LNCaP clone FGC (cell line): ENCODE measurements around the gene ZNF575.

ENCODE experiments used
- DNase-seq: peaks from one replicate; pipeline ENCODE4 v3.0.0-alpha.2; 2011; ENCODE audit warnings: low read depth
- H3K4me3 ChIP-seq: 2 replicates; pipeline ENCODE4 v1.5.1; 2011; ENCODE audit warnings: mild to moderate bottlenecking, low read depth, low read length, control low read depth
- TF ChIP-seq, protein P1 (sequence below): IDR thresholded peaks from 2 replicates; pipeline ENCODE4 v1.5.1; 2012; ENCODE audit warnings: mild to moderate bottlenecking; ENCODE audit not compliant: control insufficient read depth, insufficient read depth; ENCODE audit errors: extremely low read depth

The ZNF575 gene

DNA sequence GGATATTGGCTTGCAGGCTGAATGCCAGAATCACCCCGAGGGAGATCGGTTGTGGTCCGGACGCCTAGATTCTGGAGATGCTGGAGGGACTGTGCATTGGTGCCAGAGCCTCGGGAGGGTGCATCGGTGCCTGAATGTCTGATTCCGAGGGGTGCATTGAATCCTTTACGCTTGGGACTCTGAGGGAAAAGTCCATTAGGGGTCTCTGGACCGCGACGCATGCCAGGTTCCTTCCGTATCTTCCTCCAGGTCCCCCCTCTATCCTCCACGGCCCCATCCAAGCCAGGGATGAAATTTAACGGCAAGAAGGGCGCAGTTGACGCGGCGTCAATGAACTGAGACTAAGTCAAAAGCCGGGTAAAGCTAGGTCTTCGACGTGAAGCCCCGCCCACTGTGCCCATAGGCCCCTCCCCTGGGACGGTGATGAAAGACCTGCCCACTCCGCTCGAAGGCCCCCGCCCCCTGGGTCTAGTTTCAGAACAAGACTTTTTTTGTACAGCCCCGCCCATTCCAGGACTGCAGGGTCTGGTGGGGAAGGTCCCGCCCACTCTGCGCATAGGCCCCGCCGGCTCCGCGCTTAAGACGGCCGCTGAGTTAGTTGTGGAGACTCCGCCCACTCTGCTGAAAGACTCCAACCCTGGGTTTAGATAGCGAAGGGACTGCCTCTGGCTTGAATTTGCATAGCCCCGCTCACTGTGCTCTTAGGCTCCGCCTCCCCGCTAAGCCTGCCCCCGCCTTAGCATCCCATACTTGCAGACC, 737 bp downstream of the ZNF575 start:
- TF ChIP-seq, protein P1, sequence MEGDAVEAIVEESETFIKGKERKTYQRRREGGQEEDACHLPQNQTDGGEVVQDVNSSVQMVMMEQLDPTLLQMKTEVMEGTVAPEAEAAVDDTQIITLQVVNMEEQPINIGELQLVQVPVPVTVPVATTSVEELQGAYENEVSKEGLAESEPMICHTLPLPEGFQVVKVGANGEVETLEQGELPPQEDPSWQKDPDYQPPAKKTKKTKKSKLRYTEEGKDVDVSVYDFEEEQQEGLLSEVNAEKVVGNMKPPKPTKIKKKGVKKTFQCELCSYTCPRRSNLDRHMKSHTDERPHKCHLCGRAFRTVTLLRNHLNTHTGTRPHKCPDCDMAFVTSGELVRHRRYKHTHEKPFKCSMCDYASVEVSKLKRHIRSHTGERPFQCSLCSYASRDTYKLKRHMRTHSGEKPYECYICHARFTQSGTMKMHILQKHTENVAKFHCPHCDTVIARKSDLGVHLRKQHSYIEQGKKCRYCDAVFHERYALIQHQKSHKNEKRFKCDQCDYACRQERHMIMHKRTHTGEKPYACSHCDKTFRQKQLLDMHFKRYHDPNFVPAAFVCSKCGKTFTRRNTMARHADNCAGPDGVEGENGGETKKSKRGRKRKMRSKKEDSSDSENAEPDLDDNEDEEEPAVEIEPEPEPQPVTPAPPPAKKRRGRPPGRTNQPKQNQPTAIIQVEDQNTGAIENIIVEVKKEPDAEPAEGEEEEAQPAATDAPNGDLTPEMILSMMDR = no peak
- peak overlapping the region; percentile 47 for H3K4me3 ChIP-seq
- DNase-seq = peak; percentile 82

DNA sequence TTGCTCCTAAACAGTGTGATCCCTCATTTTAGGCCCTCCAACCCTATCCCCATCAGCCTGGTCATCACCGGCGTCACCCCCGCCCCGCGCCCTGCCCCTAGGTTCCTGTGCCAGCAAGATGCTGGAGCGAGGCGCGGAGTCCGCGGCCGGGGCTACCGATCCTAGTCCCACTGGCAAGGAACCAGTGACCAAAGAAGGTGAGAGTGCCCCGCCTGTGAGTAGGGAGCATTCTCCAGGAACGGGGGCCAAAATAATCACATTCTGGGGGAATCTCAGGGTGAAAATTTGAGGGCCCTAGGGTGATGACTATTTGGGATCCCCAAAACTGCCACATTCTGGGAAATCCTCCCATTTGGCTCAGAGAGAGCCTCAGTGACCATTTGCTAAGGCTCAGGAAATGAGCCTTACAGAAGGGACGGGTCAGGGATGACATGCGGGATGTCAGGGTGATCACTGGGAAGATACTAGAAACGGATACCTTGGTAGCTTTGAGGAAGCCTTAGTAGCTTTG, 1.4 kb downstream of the ZNF575 start:
- H3K4me3 ChIP-seq = no peak overlapping the region
- TF ChIP-seq, protein P1 = no peak
- DNase-seq = no peak

DNA sequence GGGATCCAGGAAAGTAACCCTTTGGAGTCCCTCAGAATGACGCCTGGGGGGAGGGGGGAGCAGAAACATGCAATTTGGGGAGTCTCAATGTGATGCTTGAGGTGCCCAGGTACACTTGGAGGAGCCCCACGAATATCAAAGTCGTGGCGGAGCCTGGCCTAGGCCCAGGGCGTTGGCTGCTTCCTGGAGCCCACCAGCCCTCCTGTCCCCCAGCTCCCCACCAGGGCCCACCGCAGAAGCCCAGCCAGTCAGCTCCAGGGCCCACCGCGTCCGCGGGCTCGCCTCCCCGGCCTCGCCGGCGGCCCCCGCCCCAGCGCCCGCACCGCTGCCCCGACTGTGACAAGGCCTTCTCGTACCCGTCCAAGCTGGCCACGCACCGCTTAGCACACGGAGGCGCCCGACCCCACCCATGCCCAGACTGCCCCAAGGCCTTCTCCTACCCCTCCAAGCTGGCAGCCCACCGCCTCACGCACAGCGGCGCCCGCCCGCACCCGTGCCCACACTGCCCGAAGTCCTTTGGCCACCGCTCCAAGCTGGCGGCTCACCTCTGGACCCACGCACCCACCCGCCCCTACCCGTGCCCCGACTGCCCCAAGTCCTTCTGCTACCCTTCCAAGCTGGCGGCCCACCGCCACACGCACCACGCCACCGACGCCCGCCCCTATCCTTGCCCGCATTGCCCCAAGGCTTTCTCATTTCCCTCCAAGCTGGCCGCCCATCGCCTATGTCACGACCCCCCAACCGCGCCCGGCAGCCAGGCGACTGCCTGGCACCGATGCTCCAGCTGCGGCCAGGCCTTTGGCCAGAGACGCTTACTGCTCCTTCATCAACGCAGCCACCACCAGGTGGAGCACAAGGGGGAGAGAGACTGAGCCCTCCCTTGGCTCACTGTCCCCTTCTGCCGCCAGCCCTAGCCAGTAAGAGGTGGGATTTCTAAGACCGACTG, 2.1 kb downstream of the ZNF575 start:
- DNase-seq = no peak
- TF ChIP-seq, protein P1 = no peak
- H3K4me3 ChIP-seq = no peak overlapping the region

DNA sequence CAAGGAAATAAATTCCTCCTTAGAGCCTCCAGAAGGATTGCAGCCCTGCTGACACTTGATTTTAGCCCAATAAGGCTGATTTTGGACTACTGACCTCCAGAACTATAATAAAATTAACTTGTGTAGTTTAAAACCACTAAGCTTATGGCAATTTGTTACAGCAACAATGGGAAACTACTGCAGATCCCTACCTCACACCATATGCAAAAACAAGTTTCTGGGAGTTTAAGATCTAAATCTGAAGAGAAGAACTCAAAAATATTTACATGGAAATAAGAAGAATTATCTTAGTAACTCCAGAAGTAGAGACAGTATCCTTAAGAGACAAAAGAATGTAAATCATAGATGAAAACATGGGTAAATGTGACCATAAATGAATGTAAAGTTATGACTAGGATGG, 5.9 kb downstream of the ZNF575 start:
- DNase-seq = no peak
- TF ChIP-seq, protein P1 = no peak
- H3K4me3 ChIP-seq = no peak overlapping the region

DNA sequence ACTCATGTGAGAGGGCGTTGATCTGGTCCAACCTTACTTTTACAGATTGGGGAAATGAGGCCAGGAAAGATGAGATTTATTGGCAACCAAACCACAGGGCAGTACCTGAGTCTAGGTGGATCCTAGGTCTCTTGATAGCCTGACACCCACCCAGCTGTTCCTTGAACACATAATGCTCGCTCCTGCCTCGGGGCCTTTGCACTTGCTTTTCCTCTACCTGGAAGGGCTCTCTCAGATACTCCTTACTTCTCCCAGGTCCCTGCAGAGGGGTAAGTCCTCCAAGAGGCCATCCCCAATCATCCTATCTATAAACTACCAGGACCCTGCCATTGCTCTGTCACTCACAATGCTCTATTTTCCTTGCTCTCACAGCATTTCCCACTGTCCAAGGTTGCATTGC, 7.4 kb downstream of the ZNF575 start:
- TF ChIP-seq, protein P1 = no peak
- no peak for DNase-seq
- H3K4me3 ChIP-seq = no peak overlapping the region

DNA sequence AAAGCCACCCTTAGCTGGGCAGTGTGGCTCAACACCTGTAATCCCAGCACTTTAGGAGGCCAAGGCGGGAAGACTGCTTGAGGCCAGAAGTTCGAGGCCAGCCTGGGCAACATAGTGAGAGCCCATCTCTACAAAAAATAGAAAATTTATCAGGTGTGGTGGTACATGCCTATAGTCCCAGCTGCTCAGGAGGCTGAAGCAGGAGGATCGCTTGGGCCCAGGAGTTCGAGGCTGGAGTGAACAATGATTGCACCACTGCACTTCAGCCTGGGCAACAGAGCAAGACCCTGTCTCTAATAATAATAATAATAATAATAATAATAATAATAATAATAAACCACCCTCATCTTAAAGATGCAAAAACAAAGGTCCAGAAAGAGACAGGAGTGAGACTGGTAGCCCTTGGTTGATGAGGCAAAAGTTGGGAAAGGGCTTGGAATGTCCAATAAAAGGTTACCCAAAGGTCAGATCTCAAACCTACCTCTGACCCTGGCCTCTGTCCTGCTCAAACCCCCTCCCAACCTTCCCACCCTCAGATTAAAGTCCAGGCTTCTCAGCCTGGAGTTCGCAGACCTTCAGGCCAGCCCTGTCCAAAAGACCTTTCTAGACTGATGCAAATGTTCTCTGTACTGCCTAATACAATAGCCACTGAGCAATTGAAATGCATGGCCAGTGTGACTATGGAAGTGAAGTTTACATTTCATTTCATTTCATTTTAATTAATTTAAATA, 9.1 kb downstream of the ZNF575 start:
- no peak for DNase-seq
- H3K4me3 ChIP-seq = no peak overlapping the region
- TF ChIP-seq, protein P1 = no peak
